Pancreas (tissue), 10 donors: ENCODE results near the gene DAB2. TPM values are rescaled to one million over a fixed set of nuclear protein-coding genes. Genes with fewer than 3 reads are reported as not detected.

Experiments used
- ATAC-seq, 4 donors: fragments of 200-7000 bp; cut with Tn5 transposase; one replicate each; pipeline versions ENCODE4 v1.8.0 to v1.9.1; 2020; ENCODE audit warnings: mild to moderate bottlenecking in 4 of 4, moderate library complexity in 4 of 4
- DNase-seq, 6 donors: peaks; one replicate each; pipeline ENCODE4 v3.0.0-alpha.2; 2020
- FAIRE-seq: peaks from 2 replicates; lab custom pipeline; 2012; peaks lifted over from hg19 to GRCh38; lab: Jason Lieb, UNC
- H3K27ac ChIP-seq, 4 donors: fragments of 200-600 bp; sonication (generic); 1 replicate in 3 of 4; 2 replicates in 1 of 4; pipeline versions ENCODE4 v1.5.0 to v1.8.0; 2020
- H3K27me3 ChIP-seq, 4 donors: fragments of 200-600 bp; one replicate each; pipeline ENCODE4 v1.8.0; 2021
- H3K36me3 ChIP-seq, 3 donors: fragments of 200-600 bp; sonication (generic) in 1 of 3; one replicate each; pipeline versions ENCODE4 v1.5.0 to v1.8.0; 2020 to 2021
- H3K4me1 ChIP-seq, 3 donors: fragments of 200-600 bp; one replicate each; pipeline ENCODE4 v1.8.0; 2021
- H3K4me3 ChIP-seq, 4 donors: fragments of 200-600 bp; sonication (generic) in 2 of 4; one replicate each; pipeline versions ENCODE4 v1.5.0 to v1.8.0; 2020 to 2021
- H3K9me3 ChIP-seq, 4 donors: fragments of 200-600 bp; one replicate each; pipeline ENCODE4 v1.8.0; 2021
- WGBS, 2 donors: extraction: QIAGEN DNeasy Blood & Tissue Kit; methylation state at CpG; one replicate each; pipeline ENCODE4 v1.1.7; 2013; 5-methylcytosine and 5-hydroxymethylcytosine counted together
- intact Hi-C, 3 donors: fragments of 100-400 bp; cut with DNase I; formaldehyde crosslinking; loops; one replicate each; pipeline versions ENCODE4 v1.11.1 to v1.14.2; 2022
- polyA plus RNA-seq, 2 donors: library from polyadenylated mRNA; stranded (reverse); fragments of 200-250 nt; gene quantifications; one replicate each; pipeline ENCODE4 v1.2.3, GENCODE V29; 2013
- total RNA-seq, 6 donors: library from RNA; stranded (reverse); fragmentation: NEBNext Ultra II Directional in 4 of 6; extraction: Animal tissue kit (Norgen Biotek cat#: 25700) in 4 of 6; gene quantifications; one replicate each; pipeline versions ENCODE4 v1.2.1 to v1.2.4, GENCODE V29; 2021 to 2023
- TF ChIP-seq, protein P1 (sequence below), 4 donors: fragments of 200-600 bp; sonication (generic) in 3 of 4; IDR thresholded peaks; one replicate each; pipeline versions ENCODE4 v1.5.0 to v1.8.0; 2021; ENCODE audit warnings: antibody characterized with exemption in 4 of 4
- donor health status: healthy with polysubstance abuse.
- donor health status: DM: no; HTN: no; CAD: no; lungs with moderate emphysema.
- donor health status: DM: no; HTN: no; CAD: no.
- donor health status: control.
- donor health status: control.
- donor health status: Bipolar disorder and iron deficiency.
- donor health status: DM: yes; HTN: yes; CAD: no.
- donor health status: DM: no; HTN: no; CAD: no.
- donor health status: DM: no; HTN: no; CAD: no.
- donor health status: DM: yes; HTN: yes; CAD: no.

DAB2 gene
- total and polyA plus RNA-seq, 8 donors = 12.0 to 53.3 (median 27.2) TPM

- Histone ChIP-seq H3K4me1 (peaks cover 0 to 5% (median 4%) of the 10 kb centered on the region in 3 donors), H3K27ac (no peak overlapping the region), H3K36me3 (no peaks in the 10 kb centered on the region), H3K27me3 (no peaks in the 10 kb centered on the region), H3K4me3 (no peak overlapping the region), H3K9me3 (no peaks in the 10 kb centered on the region)
- DNase-seq (no peak), FAIRE-seq (no peak), ATAC-seq (no peak)
- TF ChIP-seq, protein P1, sequence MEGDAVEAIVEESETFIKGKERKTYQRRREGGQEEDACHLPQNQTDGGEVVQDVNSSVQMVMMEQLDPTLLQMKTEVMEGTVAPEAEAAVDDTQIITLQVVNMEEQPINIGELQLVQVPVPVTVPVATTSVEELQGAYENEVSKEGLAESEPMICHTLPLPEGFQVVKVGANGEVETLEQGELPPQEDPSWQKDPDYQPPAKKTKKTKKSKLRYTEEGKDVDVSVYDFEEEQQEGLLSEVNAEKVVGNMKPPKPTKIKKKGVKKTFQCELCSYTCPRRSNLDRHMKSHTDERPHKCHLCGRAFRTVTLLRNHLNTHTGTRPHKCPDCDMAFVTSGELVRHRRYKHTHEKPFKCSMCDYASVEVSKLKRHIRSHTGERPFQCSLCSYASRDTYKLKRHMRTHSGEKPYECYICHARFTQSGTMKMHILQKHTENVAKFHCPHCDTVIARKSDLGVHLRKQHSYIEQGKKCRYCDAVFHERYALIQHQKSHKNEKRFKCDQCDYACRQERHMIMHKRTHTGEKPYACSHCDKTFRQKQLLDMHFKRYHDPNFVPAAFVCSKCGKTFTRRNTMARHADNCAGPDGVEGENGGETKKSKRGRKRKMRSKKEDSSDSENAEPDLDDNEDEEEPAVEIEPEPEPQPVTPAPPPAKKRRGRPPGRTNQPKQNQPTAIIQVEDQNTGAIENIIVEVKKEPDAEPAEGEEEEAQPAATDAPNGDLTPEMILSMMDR (IDR thresholded peaks at IDR 0.05) = no peak
- intact Hi-C loops = no loop called here
Observed at GRCh38 chr5:39414426-39414825, 10.4 kb downstream of the DAB2 start.

DNA sequence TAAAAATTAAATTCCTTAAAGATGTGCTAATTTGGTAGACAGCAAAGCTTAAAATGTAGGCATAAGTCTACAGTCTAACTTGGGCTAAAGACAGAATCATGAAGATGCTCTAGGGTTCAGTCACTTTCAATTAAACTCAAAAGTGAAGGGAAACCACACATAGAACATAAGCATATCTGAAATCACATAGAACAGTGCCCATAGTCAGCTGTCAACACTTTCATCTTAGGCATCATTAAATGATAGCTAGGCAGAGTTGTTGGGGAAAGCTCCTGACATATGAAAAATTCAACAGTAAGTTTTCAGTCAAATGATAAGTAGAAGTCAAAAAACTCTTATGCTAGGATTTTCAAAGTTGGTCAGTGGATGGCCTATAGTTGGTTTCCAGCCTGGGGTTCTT lies 11.0 kb downstream of the DAB2 start:
- Histone ChIP-seq H3K36me3 (no peaks in the 10 kb centered on the region), H3K4me1 (peaks cover 0 to 6% (median 4%) of the 10 kb centered on the region in 3 donors), H3K9me3 (no peaks in the 10 kb centered on the region), H3K4me3 (no peak overlapping the region), H3K27ac (no peak overlapping the region), H3K27me3 (no peaks in the 10 kb centered on the region)
- FAIRE-seq (no peak), DNase-seq (no peak), ATAC-seq (no peak)
- intact Hi-C loops = no loop called here
- TF ChIP-seq, protein P1 (IDR thresholded peaks at IDR 0.05) = no peak

DNA sequence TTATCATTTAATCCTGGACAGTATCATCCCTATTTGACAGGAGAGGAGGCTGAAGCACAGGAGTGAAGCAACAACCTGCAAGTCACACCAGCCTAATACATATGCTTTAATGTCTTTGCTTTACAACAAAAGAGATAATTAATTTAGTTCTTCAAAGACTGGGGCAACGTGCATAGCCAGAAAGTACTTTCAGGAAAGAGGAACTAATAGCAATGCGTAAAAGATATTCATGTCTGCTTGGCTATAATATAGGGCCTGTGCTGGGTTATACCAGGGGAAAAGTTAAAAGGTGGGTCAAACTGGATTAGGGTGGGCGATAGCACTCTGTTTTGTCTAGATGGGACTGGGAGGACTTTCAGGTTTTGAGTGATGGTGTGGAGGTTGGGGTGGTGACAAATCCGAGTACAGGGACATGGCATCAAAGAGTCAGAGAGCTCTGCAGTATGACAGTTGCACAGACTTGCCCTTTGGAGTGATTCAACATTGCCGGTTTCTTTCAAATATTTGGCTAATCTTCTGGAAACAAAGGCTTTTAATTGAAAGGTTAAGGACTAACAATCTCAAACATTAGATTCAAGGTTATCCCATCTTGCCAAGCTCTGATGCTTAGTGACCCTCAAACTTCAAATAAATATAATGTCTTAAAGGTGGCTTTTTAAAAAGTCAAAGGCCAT lies 11.9 kb downstream of the DAB2 start:
- 53 to 58% methylated on average over 5 of the region's 5 CpGs for WGBS, 2 donors
- peak in 1 of 4 donors; percentile 10 for ATAC-seq
- no peak overlapping the region for H3K27ac ChIP-seq
- H3K4me1 ChIP-seq = peaks cover 0 to 8% (median 4%) of the 10 kb centered on the region in 3 donors
- TF ChIP-seq, protein P1 (IDR thresholded peaks at IDR 0.05) = no peak
- no peak for FAIRE-seq
- no peak for DNase-seq
- no peak overlapping the region for H3K4me3 ChIP-seq
- intact Hi-C loops = no loop called here
- H3K36me3 ChIP-seq = no peaks in the 10 kb centered on the region
- H3K27me3 ChIP-seq = no peaks in the 10 kb centered on the region
- H3K9me3 ChIP-seq = no peaks in the 10 kb centered on the region

DNA sequence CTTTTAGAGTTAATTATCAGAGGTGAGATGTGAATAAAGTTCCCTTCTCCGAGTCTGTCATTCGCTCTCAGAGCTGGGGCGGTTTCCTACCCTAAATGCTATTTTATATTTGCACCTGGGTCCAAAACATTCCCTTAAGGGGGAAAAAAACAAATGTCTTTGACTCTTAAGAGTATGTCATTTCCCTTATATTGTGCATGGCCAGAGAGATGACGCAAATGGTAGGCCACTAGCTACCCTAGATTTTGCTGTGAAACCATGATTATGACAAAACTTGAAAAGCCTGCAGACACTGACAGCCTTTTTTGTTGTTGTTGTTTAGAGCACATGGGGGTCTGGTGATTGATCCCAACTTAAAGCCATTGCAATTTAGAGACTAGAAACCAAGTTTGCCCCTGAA lies 12.8 kb downstream of the DAB2 start:
- intact Hi-C loops = no loop called here
- Histone ChIP-seq H3K4me3 (no peak overlapping the region), H3K27ac (peak overlapping the region in 1 of 4 donors; percentile 14), H3K4me1 (peaks cover 0 to 8% (median 4%) of the 10 kb centered on the region in 3 donors), H3K27me3 (no peaks in the 10 kb centered on the region), H3K36me3 (no peaks in the 10 kb centered on the region), H3K9me3 (no peaks in the 10 kb centered on the region)
- FAIRE-seq (no peak), ATAC-seq (no peak), DNase-seq (no peak)
- WGBS, 2 donors = 85 to 94% methylated on average over 4 of the region's 4 CpGs
- TF ChIP-seq, protein P1 (IDR thresholded peaks at IDR 0.05) = no peak

DNA sequence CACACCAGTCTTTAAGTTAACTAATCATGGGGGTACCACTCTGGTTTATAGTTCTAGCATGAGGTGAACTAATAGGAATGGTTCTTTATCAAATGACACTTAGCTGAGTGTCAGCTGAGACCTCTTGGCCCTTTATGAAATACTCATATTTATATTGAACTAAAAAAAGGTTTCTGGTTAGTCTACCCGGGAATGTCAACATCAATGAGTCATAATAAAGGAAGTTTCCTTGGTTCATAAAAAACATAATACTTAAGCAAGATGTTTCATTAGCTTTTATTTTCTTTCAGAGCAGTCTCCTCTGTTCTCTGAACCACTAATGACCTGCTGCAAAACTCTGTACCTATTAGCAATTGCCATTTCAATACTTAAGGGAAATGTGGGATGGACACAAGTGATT lies 13.7 kb downstream of the DAB2 start:
- FAIRE-seq (no peak), DNase-seq (no peak), ATAC-seq (peak in 3 of 4 donors; percentile 9 to 65 (median 61))
- intact Hi-C loops = no loop called here
- Histone ChIP-seq H3K27ac (peak overlapping the region in 2 of 4 donors; percentile 14 to 39), H3K36me3 (no peaks in the 10 kb centered on the region), H3K4me1 (peaks cover 0 to 8% (median 4%) of the 10 kb centered on the region in 3 donors), H3K4me3 (no peak overlapping the region), H3K27me3 (no peaks in the 10 kb centered on the region), H3K9me3 (no peaks in the 10 kb centered on the region)
- WGBS, 2 donors = 12 to 17% methylated on average over 1 of the region's 1 CpG
- TF ChIP-seq, protein P1 (IDR thresholded peaks at IDR 0.05) = no peak
